T-helper 1 cell (primary cell): ENCODE measurements around the gene NFE2.
"Not testable (repeated sequence)": the region's sequence is repeated elsewhere in the genome, so short reads cannot be mapped to it uniquely, and the experiment has no call there.

Experiments used
- DNase-seq, 5 donors: peaks; one replicate each; pipeline ENCODE4 v3.0.0-alpha.2; 2012 to 2020
- total RNA-seq, 4 donors: gene quantifications; one replicate each; lab custom pipeline; 2026; lab: John Stamatoyannopoulos, UW

The NFE2 gene
- total RNA-seq = 0 to 0.15 (median 0) reads per million in 4 donors

DNA sequence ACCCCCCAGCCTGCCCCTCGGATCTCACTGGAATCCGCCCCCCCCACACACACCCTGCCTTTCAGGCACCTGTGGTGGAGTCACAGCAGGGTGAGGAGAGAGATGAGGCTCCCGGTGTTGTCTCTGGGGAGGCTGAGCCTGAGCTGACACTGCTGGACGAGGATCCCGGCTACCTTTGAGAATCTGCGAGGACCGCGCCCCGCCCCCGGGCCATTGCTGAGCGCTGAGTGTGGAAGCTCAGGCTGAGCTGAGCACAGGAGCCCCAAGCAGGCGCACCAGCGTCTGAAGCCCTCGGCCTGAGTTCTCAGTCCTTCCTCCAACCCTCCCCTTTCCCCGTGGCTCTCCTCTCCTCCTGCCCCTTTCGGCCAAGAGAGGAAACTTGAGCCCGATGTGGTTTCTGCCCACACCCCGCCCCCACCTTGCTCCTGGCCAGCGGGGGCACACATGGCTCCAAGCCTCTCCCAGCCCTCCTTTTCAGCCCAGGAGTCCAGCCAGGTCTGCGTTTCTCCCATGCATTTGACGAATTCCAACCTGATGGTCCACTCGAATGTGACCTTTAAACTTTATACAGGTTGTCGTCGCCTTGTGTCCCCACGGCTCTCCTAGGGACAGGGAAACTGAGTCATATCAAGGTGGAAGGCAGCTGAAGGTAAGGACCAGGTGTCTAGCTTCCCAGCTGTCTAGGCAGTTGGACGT is at the start of gene NFE2:
Gene NFE2 (minus strand): TSS at position 284 of the 696 bp plus-strand sequence. CDS start 5,767 bp downstream, outside the sequence.
- DNase-seq = peak in 1 of 5 donors; percentile 29

GRCh38 chr12:54349679-54350078 is 48.9 kb upstream of the NFE2 start:
- DNase-seq = no peak

DNA sequence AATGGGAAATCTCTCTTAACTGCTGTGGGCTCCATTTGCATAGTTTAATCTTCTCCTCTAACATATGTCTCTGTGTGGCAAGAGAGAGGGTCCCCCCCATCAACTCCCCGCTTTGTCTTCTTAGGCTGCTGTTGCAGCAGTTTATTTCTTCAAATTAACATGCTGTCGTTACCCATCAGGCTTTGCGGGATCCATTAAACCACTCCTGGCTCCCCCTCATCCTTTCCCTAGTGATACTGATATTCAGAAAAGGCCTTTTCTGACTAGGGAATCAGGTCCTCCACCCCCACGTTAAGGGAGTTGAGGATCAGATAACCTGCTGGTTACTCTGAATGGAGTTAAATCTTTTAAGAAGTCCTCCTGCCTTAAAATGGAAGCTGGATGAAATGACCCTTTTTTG is 48.2 kb upstream of the NFE2 start:
- DNase-seq = no peak

- DNase-seq = no peak
Measured at GRCh38 chr12:54341378-54342300, 40.8 kb upstream of the NFE2 start.

DNA sequence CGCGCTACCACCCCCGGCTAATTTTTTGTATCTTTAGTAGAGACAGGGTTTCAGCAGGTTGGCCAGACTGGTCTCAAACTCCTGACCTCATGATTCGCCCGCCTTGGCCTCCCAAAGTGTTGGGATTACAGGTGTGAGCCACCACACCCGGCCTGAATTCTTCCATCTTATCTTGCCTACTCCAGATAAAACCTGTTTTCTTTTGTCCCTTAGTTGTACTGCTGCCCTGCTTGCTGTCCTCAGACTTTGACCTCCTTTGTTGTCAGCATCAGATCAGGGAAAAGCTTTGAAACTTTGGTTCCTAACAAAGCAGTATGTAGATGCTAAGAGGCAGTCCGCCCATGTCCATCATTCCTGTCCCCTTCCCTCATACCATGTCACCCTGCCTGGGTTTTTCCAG is 40.0 kb upstream of the NFE2 start:
- DNase-seq = no peak

GRCh38 chr12:54338698-54339296 is 38.0 kb upstream of the NFE2 start:
- DNase-seq = no peak

- no peak for DNase-seq
Measured at GRCh38 chr12:54337854-54338650, 37.2 kb upstream of the NFE2 start.

DNA sequence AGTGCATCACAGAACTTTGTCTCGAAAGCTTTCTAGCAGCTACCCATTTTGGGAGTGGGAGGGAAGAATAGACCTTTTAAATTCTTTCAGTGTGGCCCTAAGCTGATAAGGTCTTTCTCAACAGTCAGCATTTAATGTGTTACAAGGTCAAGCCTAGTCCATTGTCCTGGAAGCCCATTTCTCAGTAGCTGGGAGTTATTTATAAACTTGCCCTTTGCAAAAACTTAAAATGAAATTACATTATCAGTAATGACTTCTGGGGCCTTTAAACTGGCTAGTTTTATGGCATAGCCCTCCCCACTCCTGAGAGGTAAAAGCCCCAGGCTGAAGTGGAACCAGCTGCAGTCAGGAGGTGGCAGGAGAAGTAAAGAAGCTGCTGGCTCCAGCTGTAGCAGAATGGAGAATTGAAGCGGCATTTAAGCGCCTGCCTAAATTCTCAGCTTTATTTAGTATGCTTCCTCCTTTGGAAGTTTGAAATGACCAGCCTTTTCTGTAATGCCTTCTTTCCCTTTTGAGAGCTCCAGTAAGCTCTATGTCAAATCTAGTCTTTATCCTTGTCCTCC is 36.5 kb upstream of the NFE2 start:
- DNase-seq = no peak

- DNase-seq = no peak
Measured at GRCh38 chr12:54333420-54334034, 32.7 kb upstream of the NFE2 start.

DNA sequence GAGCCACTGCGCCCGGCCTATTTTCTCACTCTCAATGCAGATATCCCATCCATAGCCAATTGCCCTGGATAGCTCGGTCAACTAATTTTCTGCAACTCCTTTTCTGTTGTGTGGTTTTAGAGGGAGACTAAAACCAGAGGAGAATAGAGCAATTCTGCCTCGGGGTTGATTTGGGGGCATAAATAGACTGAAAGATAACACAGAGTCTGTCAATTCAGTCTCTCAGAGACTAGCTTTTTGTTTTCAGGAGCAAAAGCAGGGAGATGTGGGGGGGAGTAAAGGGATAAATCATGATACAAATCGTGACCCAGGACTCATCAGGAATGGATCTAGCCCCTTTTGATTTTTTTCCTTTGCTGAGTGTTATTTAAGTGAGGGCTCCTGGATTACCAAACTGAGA is 30.6 kb upstream of the NFE2 start:
- DNase-seq = no peak

- DNase-seq = no peak
Measured at GRCh38 chr12:54330442-54330841, 29.6 kb upstream of the NFE2 start.

GRCh38 chr12:54329759-54330158 is 28.9 kb upstream of the NFE2 start:
- DNase-seq = no peak

DNA sequence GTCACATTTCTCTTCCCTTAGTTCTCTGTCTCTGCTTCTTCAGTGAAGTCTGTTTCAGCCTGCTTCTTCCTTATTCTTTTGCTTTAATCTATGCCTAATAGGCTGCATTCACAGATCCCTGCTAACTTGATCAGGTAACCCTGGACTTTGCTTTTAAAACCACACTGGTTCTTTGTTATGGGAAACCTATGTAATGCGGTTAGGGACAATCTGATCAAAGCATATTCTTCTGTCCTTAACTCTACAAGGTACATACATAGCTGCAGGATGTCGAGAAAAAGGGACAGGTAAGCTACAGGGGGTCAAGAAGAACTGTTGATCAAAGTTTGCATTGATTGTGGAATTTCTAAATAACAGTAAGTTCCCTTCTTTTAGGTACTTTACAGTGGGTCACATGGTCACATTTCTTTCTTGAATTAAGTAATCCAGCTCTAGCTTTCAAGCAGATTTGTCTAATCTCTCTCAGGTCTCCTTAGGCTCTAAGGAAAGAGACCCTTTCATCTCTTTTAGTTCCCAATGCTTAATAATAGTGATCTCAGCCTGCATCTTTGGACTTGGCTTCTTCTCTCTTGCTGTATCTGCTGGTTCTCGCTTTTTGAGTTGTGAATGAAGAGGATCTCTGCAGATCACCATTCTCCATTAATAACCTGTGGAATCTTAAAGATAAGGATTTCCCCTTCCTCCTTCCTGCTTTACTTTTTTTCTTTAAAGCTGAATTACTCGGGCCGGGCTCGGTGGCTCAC is 28.0 kb upstream of the NFE2 start:
- no peak for DNase-seq

DNA sequence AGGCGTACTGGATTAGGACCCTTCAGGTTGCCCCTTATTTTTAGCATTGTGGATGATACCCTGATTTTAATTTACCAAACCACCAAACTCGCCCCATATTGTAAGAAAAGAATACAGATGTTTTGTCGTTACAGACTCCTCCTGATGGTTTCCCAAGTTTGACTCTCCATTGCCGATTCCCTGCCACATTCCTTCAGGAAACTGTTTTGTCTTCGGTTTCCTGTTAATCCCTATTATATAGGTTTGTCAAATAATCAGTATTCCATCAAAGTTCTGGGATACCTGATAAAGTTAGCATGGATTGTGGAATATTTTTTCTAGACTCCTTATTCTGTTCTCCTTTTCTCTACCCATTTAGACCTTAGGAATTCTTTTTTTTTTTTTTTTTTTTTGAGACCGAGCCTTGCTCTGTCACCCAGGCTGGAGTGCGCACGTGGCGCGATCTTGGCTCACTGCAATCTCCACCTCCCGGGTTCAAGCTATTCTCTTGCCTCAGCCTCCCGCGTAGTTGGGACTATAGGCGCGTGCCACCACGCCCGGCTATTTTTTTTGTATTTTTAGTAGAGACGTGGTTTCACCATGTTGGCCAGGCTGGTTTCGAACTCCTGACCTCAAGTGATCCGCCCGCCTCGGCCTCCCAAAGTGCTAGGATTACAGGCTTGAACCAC is 24.8 kb upstream of the NFE2 start:
- DNase-seq = not testable (repeated sequence)

- peak; percentile 82 to 99 (median 91) for DNase-seq
Measured at GRCh38 chr12:54324617-54325441, 24.0 kb upstream of the NFE2 start, which contains the start of gene COPZ1. COPZ1 (plus strand) TSS chr12:54325131; CDS start chr12:54325164, 33 bp downstream.

GRCh38 chr12:54321363-54321762 is 20.5 kb upstream of the NFE2 start:
- DNase-seq = no peak

DNA sequence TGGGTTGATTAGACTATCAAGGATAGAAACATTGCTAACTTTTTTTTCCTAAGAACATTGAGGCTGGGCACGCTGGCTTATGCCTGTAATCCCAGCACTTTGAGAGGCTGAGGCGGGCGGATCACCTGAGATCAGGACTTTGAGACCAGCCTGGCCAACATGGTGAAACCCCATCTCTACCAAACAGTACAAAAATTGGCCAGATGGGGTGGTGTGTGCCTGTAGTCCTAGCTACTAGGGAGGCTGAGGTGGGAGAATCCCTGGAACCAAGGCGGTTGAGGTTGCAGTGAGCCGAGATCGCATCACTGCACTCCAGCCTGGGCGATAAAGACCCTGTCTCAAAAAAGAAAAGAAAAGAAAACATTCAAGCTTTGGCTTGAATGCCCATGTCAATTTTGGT is 11.5 kb upstream of the NFE2 start:
- DNase-seq = not testable (repeated sequence)

- no peak for DNase-seq
Measured at GRCh38 chr12:54311051-54311450, 10.2 kb upstream of the NFE2 start.
